Activated CD4-positive, alpha-beta memory T cell treated with anti-CD3 and anti-CD28 coated beads for 36 hours (primary cell): ENCODE data around the gene MGME1. TPM values are rescaled to one million over a fixed set of nuclear protein-coding genes. Genes with fewer than 3 reads are reported as not detected.
A peak's percentile ranks its signal among the peaks of the same experiment; 100 is the strongest.

Experiments used
- CTCF ChIA-PET: fragments of 350-600 bp; sonication (Branson Sonifier 250); formaldehyde crosslinking; loops from one replicate; lab custom pipeline; 2021; ENCODE audit warnings: antibody characterized with exemption, inconsistent platforms; lab: Charles Lee
- POLR2A ChIA-PET: fragments of 350-600 bp; sonication (Branson Sonifier 250); formaldehyde crosslinking; loops from one replicate; lab custom pipeline; 2021; ENCODE audit warnings: antibody characterized with exemption; lab: Charles Lee
- DNase-seq: peaks from one replicate; pipeline ENCODE4 v3.0.0-alpha.2; 2020
- H3K27ac Mint-ChIP-seq: one replicate; pipeline ENCODE4 v1.8.0; 2021; ENCODE audit warnings: mixed read lengths
- H3K27me3 Mint-ChIP-seq: one replicate; pipeline ENCODE4 v1.8.0; 2021; ENCODE audit warnings: mixed read lengths
- H3K36me3 Mint-ChIP-seq: one replicate; pipeline ENCODE4 v1.8.0; 2021; ENCODE audit warnings: mixed read lengths
- H3K4me1 Mint-ChIP-seq: one replicate; pipeline ENCODE4 v1.8.0; 2021; ENCODE audit warnings: low read depth, mixed read lengths
- H3K4me3 Mint-ChIP-seq: one replicate; pipeline ENCODE4 v1.8.0; 2021; ENCODE audit warnings: mild to moderate bottlenecking, mixed read lengths
- H3K9me3 Mint-ChIP-seq: one replicate; pipeline ENCODE4 v1.8.0; 2021; ENCODE audit warnings: mixed read lengths
- intact Hi-C: fragments of 100-400 bp; cut with micrococcal nuclease; formaldehyde crosslinking; loops from one replicate; pipeline ENCODE4 v1.15.1; 2023
- total RNA-seq, 2 experiments: library from RNA; stranded (reverse); gene quantifications; one replicate each; pipeline ENCODE4 v1.2.3, GENCODE V29; 2021

MGME1 gene
- total RNA-seq, 2 experiments from 2014 or later = 31.0 to 34.7 TPM

DNA sequence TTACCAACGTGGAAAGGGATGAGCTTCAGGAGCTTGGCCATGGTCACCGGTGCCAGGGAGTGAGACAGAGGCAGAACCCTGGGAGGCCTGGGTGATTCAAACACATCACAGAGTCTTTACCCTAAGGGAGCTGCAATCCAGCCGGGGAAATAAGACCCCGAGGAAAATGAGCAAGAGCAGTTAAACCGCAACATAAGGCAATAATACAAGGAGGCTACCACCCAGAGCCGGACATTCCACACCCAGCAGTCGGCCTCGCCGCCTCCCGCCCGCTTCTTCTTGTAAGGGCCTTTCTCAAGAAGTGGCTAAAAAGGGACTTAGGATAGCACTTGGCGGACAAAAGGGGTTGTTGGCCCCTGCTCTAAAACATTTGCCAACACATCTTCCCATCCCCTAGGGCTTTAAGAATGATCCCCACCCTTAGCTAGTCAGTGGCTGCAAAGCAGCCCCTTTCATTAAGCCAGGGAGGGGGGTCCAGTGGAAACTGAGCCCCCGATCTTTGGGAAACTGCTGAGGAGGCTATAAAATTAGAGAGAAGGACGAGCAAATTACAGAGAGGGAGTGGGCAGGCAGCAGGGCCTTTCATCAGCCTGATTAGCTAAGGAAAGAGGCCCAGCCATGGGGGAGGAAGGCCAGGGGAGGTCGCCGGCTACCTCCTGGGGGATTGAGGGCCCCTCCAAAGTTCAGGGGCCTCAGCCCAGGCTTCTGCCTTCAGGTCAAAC lies 34.5 kb upstream of the MGME1 start:
- no peak for DNase-seq
- peaks cover 5% of the 10 kb centered on the region for H3K4me1 Mint-ChIP-seq
- peaks cover 3% of the 10 kb centered on the region for H3K9me3 Mint-ChIP-seq
- peaks cover 3% of the 10 kb centered on the region for H3K36me3 Mint-ChIP-seq
- no peak overlapping the region for H3K27ac Mint-ChIP-seq
- CTCF ChIA-PET = no interaction called here
- no peak overlapping the region for H3K4me3 Mint-ChIP-seq
- no peaks in the 10 kb centered on the region for H3K27me3 Mint-ChIP-seq
- intact Hi-C loops = no loop called here
- POLR2A ChIA-PET = no interaction called here

DNA sequence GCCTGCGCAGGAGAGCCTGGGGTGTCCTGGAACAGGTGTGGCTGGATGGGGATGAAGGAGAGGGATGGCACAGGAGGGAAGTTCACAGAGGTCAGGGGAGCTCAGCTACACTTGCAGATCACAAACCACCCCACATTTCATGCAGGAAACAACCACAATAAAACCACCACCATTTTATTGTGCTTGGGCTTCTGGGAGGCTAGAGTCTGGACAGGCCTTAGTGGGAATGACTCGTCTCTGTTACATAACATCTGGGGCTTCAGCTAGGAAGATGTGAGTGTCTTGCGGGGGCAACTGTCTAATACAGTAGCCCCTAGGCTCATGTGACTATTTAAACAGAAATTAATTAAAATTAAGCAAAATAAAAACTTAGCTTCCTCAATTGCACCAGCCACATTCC lies 33.6 kb upstream of the MGME1 start:
- ChIA-PET CTCF (no interaction called here), POLR2A (no interaction called here)
- DNase-seq = no peak
- Mint-ChIP-seq H3K27me3 (no peaks in the 10 kb centered on the region), H3K4me1 (peaks cover 13% of the 10 kb centered on the region), H3K27ac (no peak overlapping the region), H3K36me3 (peaks cover 3% of the 10 kb centered on the region), H3K9me3 (peaks cover 3% of the 10 kb centered on the region), H3K4me3 (no peak overlapping the region)
- intact Hi-C loops = no loop called here

DNA sequence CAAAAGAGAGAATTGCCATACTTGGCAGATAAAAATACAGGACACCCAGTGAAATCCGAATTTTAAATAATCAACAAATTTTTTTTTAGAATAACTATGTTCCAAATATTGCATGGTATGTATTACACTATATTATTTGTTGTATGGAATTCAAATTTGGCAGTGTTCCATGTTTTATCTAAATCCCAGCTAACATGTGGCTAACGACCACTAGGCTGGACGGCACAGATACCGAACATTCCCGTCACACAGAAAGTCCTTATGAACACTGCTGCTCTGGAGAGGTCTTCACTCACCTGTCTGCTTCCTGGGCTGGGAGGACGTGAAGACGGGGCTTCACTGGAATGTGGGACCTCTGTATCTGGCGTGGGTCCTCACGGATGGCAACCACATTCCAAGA lies 33.1 kb upstream of the MGME1 start:
- no peak for DNase-seq
- intact Hi-C loops = no loop called here
- Mint-ChIP-seq H3K27me3 (no peaks in the 10 kb centered on the region), H3K27ac (no peak overlapping the region), H3K9me3 (peaks cover 3% of the 10 kb centered on the region), H3K4me3 (no peak overlapping the region), H3K4me1 (peaks cover 18% of the 10 kb centered on the region), H3K36me3 (peaks cover 8% of the 10 kb centered on the region)
- POLR2A ChIA-PET = no interaction called here
- CTCF ChIA-PET = interaction anchor here (0.6 kb wide), 1 partner anchor 77 kb away, joined by 3 read pairs; no protein-coding TSS in a partner anchor

DNA sequence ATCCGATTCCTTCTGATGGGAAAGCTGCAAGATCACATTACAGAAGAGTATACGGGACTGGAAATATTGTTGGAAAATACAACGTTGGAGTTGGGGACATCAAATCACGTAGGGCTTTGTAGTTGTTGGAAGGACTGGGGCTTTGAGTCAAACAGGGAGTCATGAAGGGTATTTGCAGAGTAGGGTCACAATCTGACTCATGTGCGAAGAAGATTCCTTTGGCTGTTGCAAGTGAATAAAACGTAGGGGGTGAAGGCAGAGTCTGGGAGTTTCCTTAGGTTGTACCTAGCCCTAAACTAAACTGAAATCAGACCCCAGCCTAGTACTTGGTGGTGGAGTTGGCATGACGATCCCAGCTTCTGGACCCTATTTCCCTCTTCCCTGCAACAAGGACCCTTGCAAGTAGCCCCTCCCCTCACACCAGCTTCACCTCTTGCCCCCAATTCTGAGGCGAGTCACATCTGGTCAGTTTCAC lies 32.5 kb upstream of the MGME1 start:
- Mint-ChIP-seq H3K27ac (no peak overlapping the region), H3K9me3 (peaks cover 2% of the 10 kb centered on the region), H3K36me3 (peaks cover 11% of the 10 kb centered on the region), H3K27me3 (no peaks in the 10 kb centered on the region), H3K4me3 (no peak overlapping the region), H3K4me1 (peaks cover 19% of the 10 kb centered on the region)
- CTCF ChIA-PET = interaction anchor here (0.6 kb wide), 1 partner anchor 77 kb away, joined by 3 read pairs; no protein-coding TSS in a partner anchor
- intact Hi-C loops = no loop called here
- POLR2A ChIA-PET = interaction anchor here (1.5 kb wide), 1 partner anchor 22 kb away, joined by 3 read pairs; no protein-coding TSS in a partner anchor
- DNase-seq = no peak

DNA sequence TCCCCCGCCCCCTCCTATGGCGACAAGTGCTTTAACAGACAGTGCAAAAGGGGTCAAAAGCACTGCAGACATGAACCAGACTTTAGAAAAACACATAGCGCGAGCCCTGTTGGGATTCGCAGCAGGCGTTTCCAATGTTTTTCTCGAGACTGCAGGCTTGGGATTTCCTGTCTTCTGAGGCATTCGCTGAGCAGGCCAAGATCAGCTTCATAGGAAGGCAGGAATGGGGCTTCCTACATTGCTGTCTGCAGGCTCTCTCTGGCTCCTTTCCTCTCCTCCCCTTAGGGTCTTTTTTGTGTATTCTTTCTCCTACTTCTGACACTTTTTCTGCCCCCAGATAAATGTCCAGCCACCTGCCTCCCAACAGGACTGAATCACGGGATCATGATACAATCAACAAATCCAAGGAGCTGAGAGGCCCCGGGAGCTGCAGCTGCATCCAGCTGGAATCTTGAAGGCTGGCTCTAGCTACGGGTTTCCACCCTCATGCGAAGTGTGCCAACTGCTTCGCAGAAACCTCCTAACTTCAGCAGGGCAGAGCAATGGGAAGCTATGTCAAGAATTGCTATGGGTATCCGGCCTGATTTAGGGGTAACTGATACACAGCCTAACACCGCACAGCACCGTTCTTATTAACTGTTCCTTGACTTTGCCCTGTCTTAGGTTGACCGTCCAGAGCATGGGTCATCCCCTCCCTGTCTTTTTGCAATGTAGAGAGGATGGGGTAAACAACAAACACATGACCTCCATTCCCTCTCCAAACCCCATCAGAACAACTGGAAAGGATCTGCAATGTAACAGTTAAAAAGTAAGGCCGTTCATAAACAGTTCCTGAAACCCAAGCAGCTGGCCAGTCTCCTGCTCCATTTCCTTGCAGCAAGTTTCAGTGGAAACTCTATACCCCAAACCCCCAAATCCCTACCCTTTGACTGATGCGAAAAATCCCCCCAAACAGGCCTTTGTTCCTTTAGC lies 31.8 kb upstream of the MGME1 start:
- H3K36me3 Mint-ChIP-seq = peaks cover 14% of the 10 kb centered on the region
- DNase-seq = no peak
- no peaks in the 10 kb centered on the region for H3K27me3 Mint-ChIP-seq
- ChIA-PET POLR2A (interaction anchor here (1.5 kb wide), 1 partner anchor 22 kb away, joined by 3 read pairs; no protein-coding TSS in a partner anchor), CTCF (interaction anchor here (0.7 to 2.5 kb wide), 6 partner anchors 11 to 413 kb away, joined by 3 to 16 read pairs (median 5); partner anchors contain the start of gene RRBP1)
- H3K4me3 Mint-ChIP-seq = no peak overlapping the region
- H3K9me3 Mint-ChIP-seq = no peaks in the 10 kb centered on the region
- peaks cover 19% of the 10 kb centered on the region for H3K4me1 Mint-ChIP-seq
- H3K27ac Mint-ChIP-seq = no peak overlapping the region
- intact Hi-C loops = no loop called here

DNA sequence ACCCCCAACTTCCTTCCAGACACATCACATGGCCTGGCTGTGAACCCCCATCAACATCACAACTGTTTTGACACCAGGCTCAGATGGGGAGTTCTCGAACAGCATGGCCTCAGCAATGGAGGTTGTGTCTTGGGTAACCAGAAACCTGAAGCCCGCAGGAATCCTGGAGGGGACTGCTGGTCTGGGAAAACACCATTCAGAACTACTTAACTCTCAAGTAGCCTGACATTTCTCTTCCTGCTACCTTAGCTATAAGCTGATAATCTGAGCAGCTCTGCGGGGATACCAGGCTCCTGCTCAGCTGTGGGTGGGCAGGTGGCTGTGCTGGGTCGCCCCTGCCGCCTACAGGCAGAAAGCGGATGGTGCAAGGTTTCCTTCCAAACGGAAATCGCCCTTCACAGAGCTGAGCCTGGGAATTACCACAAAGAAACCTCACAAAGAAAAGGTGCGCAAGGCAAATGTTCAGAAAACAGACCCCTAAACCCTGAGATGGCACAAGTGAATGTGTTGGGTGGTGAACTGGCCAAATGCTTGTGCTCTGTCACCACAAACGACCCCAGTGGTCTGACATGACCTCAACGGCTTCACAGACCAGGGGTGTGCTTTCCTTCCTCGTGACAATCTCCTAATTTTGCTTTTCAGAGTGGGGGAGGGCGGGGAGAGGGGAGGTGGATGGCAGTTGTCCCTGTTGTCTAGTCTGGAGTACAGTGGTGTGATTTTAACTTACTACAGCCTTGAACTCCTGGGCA lies 29.8 kb upstream of the MGME1 start:
- intact Hi-C loops = loop anchor here (1.0 to 2.0 kb wide), 3 partner anchors 20 to 434 kb away; partner anchors contain the start of gene RRBP1
- H3K27ac Mint-ChIP-seq = peak overlapping the region; percentile 5
- DNase-seq = peak; percentile 70
- H3K4me3 Mint-ChIP-seq = no peak overlapping the region
- POLR2A ChIA-PET = no interaction called here
- H3K4me1 Mint-ChIP-seq = peaks cover 21% of the 10 kb centered on the region
- H3K36me3 Mint-ChIP-seq = peaks cover 30% of the 10 kb centered on the region
- H3K9me3 Mint-ChIP-seq = no peaks in the 10 kb centered on the region
- H3K27me3 Mint-ChIP-seq = no peaks in the 10 kb centered on the region
- CTCF ChIA-PET = interaction anchor here (0.7 to 2.5 kb wide), 19 partner anchors 9 to 434 kb away, joined by 3 to 16 read pairs (median 5); partner anchors contain the start of gene RRBP1

DNA sequence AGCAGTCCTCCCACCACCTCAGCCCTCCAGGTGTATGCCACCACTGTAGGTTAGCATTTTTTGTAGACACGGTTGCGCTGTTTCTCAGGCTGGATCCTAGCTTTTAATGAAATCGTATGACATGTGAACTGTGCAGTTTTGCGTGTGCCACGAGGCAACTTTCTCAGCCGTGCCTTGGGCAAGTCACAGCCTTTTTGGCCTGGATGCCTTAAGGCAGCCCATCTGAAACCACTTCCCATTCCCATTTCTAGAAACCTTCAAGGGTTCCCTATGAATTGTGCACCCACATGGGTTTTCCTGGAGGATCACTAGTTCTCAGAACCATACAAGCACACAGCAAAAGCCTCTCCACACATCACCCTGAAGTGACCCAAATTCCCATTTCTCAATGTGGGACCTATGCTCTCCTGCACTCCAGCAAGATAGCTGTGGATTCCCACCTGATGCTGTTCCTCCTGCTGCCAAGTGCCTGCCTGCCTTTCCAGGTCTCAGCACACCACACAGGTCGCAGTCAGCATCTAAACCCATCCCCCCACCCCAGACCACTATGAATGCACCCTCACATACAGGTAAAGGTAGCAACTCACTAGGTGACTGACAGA lies 29.1 kb upstream of the MGME1 start:
- POLR2A ChIA-PET = interaction anchor here (1.0 kb wide), 1 partner anchor 10 kb away, joined by 3 read pairs; no protein-coding TSS in a partner anchor
- Mint-ChIP-seq H3K27ac (peak overlapping the region; percentile 5), H3K27me3 (no peaks in the 10 kb centered on the region), H3K9me3 (no peaks in the 10 kb centered on the region), H3K36me3 (peaks cover 32% of the 10 kb centered on the region), H3K4me1 (peaks cover 21% of the 10 kb centered on the region), H3K4me3 (no peak overlapping the region)
- CTCF ChIA-PET = interaction anchor here (0.7 to 2.5 kb wide), 12 partner anchors 8 to 405 kb away, joined by 3 to 16 read pairs (median 5); partner anchors contain the start of gene RRBP1
- DNase-seq = no peak
- intact Hi-C loops = loop anchor here (1.0 to 2.0 kb wide), 3 partner anchors 19 to 434 kb away; partner anchors contain the start of gene RRBP1

DNA sequence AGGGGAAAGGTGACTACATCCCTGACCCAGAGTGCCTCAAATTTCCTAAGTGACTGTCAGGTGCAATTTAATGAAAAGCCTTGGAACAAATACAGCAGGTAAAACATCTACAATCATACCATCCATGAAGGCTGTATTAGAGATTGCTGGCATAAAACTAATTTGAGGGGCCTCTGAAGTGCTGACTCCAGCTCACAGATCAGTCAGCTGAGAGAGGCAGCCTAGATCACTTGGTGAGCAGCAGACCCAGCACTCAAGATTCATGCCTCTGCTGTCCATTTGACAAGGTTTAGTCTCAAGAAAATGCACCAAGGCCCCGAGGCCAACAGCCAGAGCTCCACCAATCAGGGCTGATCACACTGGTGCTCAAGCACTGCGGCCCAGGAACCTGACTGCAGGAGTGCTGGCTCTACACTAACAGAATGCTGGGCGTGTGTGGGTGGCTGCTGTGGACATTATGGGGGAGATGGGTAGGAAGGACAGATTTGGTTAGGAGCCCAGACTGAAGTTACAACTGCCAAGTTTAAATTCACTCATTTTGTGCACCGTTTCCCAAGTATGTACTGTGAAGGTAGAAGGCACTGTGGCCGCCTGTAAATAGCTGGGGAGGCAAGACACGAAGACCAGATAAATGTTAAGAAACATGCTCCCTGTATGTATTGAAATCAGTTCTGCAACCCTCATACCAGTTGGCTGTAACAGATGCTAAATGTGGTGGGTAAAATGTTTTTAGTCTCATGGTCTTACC lies 28.4 kb upstream of the MGME1 start:
- no peak overlapping the region for H3K4me3 Mint-ChIP-seq
- no peak overlapping the region for H3K27ac Mint-ChIP-seq
- no peaks in the 10 kb centered on the region for H3K27me3 Mint-ChIP-seq
- intact Hi-C loops = no loop called here
- POLR2A ChIA-PET = interaction anchor here (1.0 kb wide), 1 partner anchor 9 kb away, joined by 3 read pairs; no protein-coding TSS in a partner anchor
- H3K4me1 Mint-ChIP-seq = peaks cover 25% of the 10 kb centered on the region
- DNase-seq = no peak
- H3K36me3 Mint-ChIP-seq = peaks cover 39% of the 10 kb centered on the region
- H3K9me3 Mint-ChIP-seq = no peaks in the 10 kb centered on the region
- CTCF ChIA-PET = no interaction called here

DNA sequence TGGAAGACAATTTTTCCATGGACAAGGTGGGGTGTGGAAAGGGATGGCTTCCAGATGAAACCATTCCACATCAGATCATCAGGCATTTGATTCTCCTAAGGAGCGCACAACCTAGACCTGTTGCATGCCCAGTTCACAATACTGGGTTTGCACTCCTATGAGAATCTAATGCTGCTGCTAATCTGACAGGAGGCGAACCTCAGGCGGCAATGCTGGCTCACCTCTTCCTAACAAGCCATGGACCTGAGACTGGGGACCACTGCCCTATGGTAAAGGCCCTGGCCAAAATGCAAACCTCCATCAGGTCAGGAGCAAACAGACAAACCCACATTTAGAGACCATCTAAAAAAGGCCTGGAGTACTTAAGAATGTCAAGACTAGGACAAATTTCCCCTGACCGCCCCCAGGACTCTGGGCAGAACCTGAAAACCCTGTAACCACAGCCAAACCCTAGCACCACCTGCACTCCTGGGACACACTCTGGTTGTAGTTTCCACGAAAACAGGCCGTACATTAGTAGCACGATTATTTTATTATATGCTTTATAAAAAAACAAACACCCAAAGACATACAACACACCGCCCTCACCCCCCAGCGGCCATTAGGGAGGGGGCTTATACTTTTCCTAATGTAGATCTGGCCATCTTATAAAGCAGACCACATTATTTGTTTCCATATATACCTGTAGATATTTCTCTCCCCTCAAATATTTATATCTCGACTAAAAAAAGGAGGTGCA lies 27.6 kb upstream of the MGME1 start:
- Mint-ChIP-seq H3K4me1 (peaks cover 24% of the 10 kb centered on the region), H3K36me3 (peaks cover 47% of the 10 kb centered on the region), H3K4me3 (no peak overlapping the region), H3K27ac (no peak overlapping the region), H3K27me3 (no peaks in the 10 kb centered on the region), H3K9me3 (no peaks in the 10 kb centered on the region)
- DNase-seq = no peak
- ChIA-PET CTCF (interaction anchor here (2.2 kb wide), 1 partner anchor 436 kb away, joined by 6 read pairs; no protein-coding TSS in a partner anchor), POLR2A (no interaction called here)
- intact Hi-C loops = no loop called here

DNA sequence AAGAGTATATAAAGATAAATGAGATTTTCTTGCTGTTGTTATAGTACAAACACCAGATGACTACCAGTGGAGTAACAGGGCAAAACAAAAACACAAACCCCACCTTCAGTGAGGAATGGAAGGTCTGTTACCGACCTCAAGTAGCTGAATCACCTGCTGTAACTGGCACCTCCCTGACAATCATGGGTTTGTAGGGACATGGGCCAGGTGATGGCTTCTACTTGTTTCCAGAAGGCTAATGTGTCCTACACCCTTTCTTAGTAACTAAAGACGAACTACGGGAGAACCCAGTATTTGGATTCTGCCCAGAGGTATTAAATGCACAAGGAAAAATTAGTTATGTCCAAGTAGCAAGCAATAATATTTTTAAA lies 27.0 kb upstream of the MGME1 start:
- intact Hi-C loops = no loop called here
- no peaks in the 10 kb centered on the region for H3K27me3 Mint-ChIP-seq
- H3K36me3 Mint-ChIP-seq = peaks cover 53% of the 10 kb centered on the region
- H3K27ac Mint-ChIP-seq = no peak overlapping the region
- H3K9me3 Mint-ChIP-seq = no peaks in the 10 kb centered on the region
- H3K4me3 Mint-ChIP-seq = no peak overlapping the region
- ChIA-PET POLR2A (no interaction called here), CTCF (interaction anchor here (2.2 kb wide), 1 partner anchor 436 kb away, joined by 6 read pairs; no protein-coding TSS in a partner anchor)
- peaks cover 23% of the 10 kb centered on the region for H3K4me1 Mint-ChIP-seq
- no peak for DNase-seq
